Peyer's patch (tissue), 4 donors: ENCODE results near the gene TMEM63A. TPM values are rescaled to one million over a fixed set of nuclear protein-coding genes. Genes with fewer than 3 reads are reported as not detected.
"Not testable (repeated sequence)": the region's sequence is repeated elsewhere in the genome, so short reads cannot be mapped to it uniquely, and the experiment has no call there.

Experiments
- DNase-seq, 3 donors: peaks; one replicate each; pipeline ENCODE4 v3.0.0-alpha.2; 2017 to 2019
- H3K27ac ChIP-seq, 4 donors: fragments of 200-600 bp; sonication (generic); one replicate each; pipeline ENCODE4 v1.5.1; 2016 to 2019
- H3K27me3 ChIP-seq, 2 donors: fragments of 200-600 bp; sonication (generic); one replicate each; pipeline ENCODE4 v1.5.1; 2019
- H3K36me3 ChIP-seq, 3 donors: fragments of 200-600 bp; sonication (generic); one replicate each; pipeline ENCODE4 v1.5.1; 2016 to 2019
- H3K4me1 ChIP-seq, 4 donors: fragments of 200-600 bp; sonication (generic); one replicate each; pipeline ENCODE4 v1.5.1; 2016 to 2019
- H3K4me3 ChIP-seq, 4 donors: fragments of 200-600 bp; sonication (generic); 1 replicate in 3 of 4; 2 replicates in 1 of 4; pipeline ENCODE4 v1.5.1; 2016 to 2019; ENCODE audit warnings: mild to moderate bottlenecking in 1 of 4
- H3K9me3 ChIP-seq, 4 donors: fragments of 200-600 bp; sonication (generic); one replicate each; pipeline ENCODE4 v1.5.1; 2016 to 2019; ENCODE audit warnings: mild to moderate bottlenecking in 1 of 4
- POLR2A ChIP-seq, 2 donors: fragments of 450-650 bp; IDR thresholded peaks; one replicate each; pipeline ENCODE4 v1.5.1; 2017; ENCODE audit warnings: antibody characterized with exemption in 2 of 2, mild to moderate bottlenecking in 2 of 2, moderate library complexity in 2 of 2
- total RNA-seq, 4 donors: library from RNA; depleted of rRNA; stranded (reverse); fragments of >200 nt; gene quantifications; one replicate each; pipeline ENCODE4 v1.1.0, GENCODE V29; 2016
- TF ChIP-seq, protein P1 (sequence below), 6 experiments: fragments of 450-650 bp in 4 of 6; fragments of 200-600 bp in 2 of 6; sonication (generic) in 1 of 6; IDR thresholded peaks; one replicate each; pipeline ENCODE4 v1.5.1; 2017 to 2019; ENCODE audit warnings: antibody characterized with exemption in 6 of 6, mild to moderate bottlenecking in 3 of 6, moderate library complexity in 1 of 6

Gene TMEM63A
- total RNA-seq, 4 donors from 2014 or later: 77.8 to 339 (median 275) TPM

DNA sequence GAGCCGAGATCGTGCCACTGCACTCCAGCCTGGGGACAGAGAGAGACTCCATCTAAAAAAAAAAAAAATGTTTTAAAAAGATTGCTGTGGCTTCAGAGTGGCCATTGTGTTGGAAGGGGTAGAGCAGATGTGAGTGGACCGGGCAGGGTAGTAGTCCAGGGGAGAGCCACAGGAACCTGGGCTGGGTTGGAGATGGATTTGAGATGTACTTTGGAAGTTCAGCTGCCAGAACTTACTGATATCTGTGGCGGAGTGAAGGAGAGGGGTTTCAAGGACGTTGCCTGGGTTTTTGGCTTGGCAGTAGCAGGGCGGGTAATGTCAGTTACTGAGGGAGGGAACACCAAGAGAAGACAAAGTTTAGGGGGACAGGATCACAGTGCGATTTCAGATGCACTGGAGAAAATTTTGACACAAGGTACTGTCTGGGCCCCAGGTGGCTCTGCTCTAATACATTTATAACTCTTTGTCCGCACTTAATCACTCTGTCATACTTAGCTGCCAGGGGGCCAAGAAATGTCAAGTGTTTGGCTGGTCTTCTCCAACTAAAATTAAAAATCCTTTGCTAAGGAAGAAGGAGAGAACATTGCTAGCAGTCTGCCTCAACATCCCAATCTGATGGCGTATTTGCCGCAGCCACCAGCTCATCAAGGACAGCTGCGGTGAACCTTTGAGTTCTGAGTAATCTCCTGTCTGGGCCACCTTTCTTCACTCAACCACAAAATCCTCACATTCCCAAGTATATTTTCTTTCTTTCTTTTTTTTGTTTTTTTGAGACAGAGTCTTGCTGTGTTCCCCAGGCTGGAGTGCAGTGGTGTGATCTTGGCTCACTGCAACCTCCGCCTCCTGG lies 62.6 kb downstream of the TMEM63A start:
- H3K4me1 ChIP-seq: peaks cover 0 to 38% (median 3%) of the 10 kb centered on the region in 4 donors

DNA sequence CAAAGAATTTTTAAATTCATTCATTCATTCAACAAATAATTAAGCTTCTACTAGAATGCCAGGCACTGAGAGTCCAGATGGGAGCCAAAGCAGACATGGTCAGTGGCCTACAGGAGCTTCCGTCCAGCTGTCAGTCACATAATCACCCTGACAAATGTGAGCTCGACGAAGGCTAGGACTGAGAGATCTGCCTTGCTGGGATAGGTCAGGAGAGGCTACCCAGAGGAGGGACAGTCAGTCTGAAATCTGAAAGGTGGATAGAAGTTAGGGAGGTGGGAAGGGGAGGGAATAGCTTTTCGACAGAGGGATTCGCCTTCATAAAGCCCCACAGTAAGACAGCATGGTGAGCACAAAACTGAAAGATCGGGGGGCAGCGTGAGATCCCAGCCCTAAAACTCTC lies 64.0 kb downstream of the TMEM63A start:
- Histone ChIP-seq H3K27ac (peak overlapping the region in 3 of 4 donors; percentile 52 to 84 (median 84)), H3K27me3 (no peaks in the 10 kb centered on the region), H3K4me1 (peaks cover 0 to 45% (median 11%) of the 10 kb centered on the region in 4 donors), H3K36me3 (no peaks in the 10 kb centered on the region), H3K4me3 (no peak overlapping the region), H3K9me3 (no peaks in the 10 kb centered on the region)
- no peak for DNase-seq
- TF ChIP-seq POLR2A (IDR thresholded peaks at IDR 0.05): no peak
- TF ChIP-seq, protein P1, sequence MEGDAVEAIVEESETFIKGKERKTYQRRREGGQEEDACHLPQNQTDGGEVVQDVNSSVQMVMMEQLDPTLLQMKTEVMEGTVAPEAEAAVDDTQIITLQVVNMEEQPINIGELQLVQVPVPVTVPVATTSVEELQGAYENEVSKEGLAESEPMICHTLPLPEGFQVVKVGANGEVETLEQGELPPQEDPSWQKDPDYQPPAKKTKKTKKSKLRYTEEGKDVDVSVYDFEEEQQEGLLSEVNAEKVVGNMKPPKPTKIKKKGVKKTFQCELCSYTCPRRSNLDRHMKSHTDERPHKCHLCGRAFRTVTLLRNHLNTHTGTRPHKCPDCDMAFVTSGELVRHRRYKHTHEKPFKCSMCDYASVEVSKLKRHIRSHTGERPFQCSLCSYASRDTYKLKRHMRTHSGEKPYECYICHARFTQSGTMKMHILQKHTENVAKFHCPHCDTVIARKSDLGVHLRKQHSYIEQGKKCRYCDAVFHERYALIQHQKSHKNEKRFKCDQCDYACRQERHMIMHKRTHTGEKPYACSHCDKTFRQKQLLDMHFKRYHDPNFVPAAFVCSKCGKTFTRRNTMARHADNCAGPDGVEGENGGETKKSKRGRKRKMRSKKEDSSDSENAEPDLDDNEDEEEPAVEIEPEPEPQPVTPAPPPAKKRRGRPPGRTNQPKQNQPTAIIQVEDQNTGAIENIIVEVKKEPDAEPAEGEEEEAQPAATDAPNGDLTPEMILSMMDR (IDR thresholded peaks at IDR 0.05): no peak

More for the DNA sequence above, 62.6 kb downstream of the TMEM63A start:
- Histone ChIP-seq H3K9me3 (no peaks in the 10 kb centered on the region), H3K4me3 (no peak overlapping the region), H3K36me3 (no peaks in the 10 kb centered on the region), H3K27ac (peak overlapping the region in 2 of 4 donors; percentile 20 to 28), H3K27me3 (no peaks in the 10 kb centered on the region)
- no peak for DNase-seq
- TF ChIP-seq POLR2A (IDR thresholded peaks at IDR 0.05): no peak
- TF ChIP-seq, protein P1 (IDR thresholded peaks at IDR 0.05): no peak

DNA sequence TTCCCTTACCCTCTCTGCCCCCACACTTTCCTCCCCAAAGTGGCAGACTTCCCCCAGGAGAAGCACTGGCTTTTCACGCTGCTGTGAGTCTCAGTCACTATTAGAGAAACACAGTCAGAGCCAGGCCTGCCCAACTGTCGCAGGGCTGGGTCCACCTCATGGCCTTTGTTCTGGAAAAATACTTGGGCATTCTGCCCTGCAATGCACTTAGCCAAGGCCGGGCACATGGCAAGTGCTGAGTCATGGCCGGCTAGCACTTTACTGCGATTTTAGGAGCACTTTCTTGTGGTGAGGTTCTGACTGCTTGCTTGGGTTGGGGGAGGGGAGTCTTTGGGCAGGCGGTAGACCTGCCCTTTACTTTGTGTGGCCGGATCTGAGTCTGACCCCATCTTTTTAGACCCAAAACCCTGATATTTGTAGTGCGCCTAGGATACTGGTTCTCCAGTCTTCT lies 64.5 kb downstream of the TMEM63A start:
- H3K27ac ChIP-seq: peak overlapping the region; percentile 55 to 88 (median 84)
- no peaks in the 10 kb centered on the region for H3K27me3 ChIP-seq
- H3K4me3 ChIP-seq: no peak overlapping the region
- peak; percentile 23 to 88 (median 79) for DNase-seq
- no peaks in the 10 kb centered on the region for H3K36me3 ChIP-seq
- H3K9me3 ChIP-seq: no peaks in the 10 kb centered on the region
- peaks cover 0 to 51% (median 11%) of the 10 kb centered on the region in 4 donors for H3K4me1 ChIP-seq
- TF ChIP-seq, protein P1 (IDR thresholded peaks at IDR 0.05): no peak
- TF ChIP-seq POLR2A (IDR thresholded peaks at IDR 0.05): peak in 1 of 2 donors; percentile 20

DNA sequence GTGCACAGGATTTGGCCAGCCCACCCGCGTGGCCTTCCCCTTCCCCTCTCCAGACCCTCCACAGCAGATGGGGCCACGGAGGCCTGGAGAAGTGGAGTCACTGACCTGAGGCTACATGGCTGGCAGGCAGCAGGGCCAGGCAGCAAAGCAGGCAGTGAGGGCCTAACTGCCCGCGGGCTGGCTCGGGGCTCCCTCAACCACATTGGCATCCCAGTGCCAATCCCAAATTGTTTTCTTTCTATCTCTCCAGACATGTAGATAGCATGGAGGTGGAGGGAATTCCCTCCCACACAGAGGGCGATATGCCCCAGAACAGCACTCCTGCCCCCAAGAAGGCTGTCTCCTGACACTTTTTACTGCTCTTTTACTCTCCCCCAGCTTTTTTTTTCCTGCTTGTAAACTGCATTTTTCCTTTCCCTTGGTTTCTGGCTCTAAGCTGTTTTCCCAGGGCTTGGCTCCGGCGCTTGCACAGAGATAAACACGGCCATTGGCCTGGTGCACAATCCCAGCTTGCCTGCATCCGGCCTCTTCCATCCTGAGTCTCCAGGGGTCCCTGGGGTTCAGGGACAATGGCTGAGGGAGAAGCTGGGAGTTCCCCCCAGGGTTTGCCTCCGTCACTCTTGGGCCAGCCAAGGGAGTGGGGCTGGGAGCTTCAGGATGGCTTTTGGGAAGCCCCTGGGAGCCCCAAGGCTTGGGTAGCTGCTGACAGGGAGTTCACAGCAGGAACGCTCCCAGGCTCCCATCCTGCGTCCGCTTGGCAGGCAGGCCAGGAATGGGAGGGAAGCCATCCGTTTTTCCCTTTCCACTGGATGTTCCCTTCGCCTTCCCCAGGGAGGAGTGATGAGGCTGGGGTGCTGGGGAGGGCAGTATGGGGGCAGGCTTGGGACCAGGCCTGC lies 65.3 kb downstream of the TMEM63A start:
- no peaks in the 10 kb centered on the region for H3K36me3 ChIP-seq
- no peaks in the 10 kb centered on the region for H3K27me3 ChIP-seq
- DNase-seq: no peak
- H3K4me3 ChIP-seq: no peak overlapping the region
- no peak for TF ChIP-seq POLR2A (IDR thresholded peaks at IDR 0.05)
- TF ChIP-seq, protein P1 (IDR thresholded peaks at IDR 0.05): no peak
- peaks cover 0 to 59% (median 11%) of the 10 kb centered on the region in 4 donors for H3K4me1 ChIP-seq
- no peaks in the 10 kb centered on the region for H3K9me3 ChIP-seq
- peak overlapping the region; percentile 55 to 88 (median 84) for H3K27ac ChIP-seq

DNA sequence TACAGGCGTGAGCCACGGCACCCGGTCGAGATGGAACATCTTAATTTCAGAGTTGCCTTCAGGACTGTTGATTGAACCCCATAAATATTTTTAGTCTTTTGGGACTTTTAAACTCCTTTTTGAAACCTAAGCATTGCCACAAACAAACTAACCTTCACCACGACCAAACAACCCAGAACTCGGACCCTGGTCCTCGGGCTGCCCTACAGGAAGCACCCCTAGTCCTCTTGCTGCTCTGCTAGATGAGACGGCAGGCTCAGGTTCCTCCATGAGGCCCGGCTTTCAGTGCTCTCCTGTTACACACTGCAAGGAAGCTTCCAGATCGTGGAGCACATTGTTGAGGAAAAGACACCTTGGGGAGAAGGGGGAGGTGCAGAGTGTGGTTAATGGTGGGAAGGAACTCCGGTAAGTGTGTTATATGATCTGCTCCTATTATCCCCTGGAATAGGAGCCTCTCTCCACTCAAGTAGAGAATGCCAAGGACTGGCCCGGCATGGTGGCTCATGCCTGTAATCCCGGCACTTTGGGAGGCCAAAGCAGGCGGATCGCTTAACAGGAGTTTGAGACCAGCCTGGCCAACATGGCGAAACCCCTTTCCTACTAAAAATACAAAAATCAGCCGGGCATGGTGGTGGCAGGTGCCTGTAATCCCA lies 66.5 kb downstream of the TMEM63A start:
- H3K27me3 ChIP-seq: no peaks in the 10 kb centered on the region
- no peak overlapping the region for H3K4me3 ChIP-seq
- H3K27ac ChIP-seq: peak overlapping the region in 1 of 4 donors; percentile 15
- TF ChIP-seq, protein P1 (IDR thresholded peaks at IDR 0.05): no peak
- no peak for TF ChIP-seq POLR2A (IDR thresholded peaks at IDR 0.05)
- H3K9me3 ChIP-seq: no peaks in the 10 kb centered on the region
- DNase-seq: no peak
- H3K4me1 ChIP-seq: peaks cover 0 to 69% (median 11%) of the 10 kb centered on the region in 4 donors
- no peaks in the 10 kb centered on the region for H3K36me3 ChIP-seq

DNA sequence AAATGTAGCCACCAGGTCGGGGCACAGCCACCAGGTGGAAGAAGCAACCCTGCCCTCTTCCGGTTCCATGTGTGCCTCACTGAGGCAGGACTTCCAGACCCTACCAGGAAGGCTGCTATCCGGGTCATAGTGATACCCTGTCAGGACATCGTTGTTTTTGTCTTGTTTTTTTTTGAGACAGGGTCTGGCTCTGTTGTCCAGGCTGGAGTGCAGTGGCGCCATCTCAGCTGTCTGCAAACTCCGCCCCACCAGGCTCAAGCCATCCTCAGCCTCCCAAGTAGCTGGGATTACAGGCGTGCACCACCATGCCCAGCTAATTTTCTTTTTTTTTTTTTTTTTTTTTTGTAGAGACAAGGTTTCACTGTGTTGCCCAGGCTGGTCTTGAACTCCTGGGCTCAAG lies 67.1 kb downstream of the TMEM63A start:
- not testable (repeated sequence) for DNase-seq, H3K27me3 ChIP-seq, H3K4me3 ChIP-seq, H3K9me3 ChIP-seq, H3K36me3 ChIP-seq
- peak overlapping the region; percentile 10 to 86 (median 70) for H3K27ac ChIP-seq
- peaks cover 0 to 74% (median 11%) of the 10 kb centered on the region in 4 donors for H3K4me1 ChIP-seq
